ENCODE data around the gene MT1X. TPM values are rescaled to one million over a fixed set of nuclear protein-coding genes. Genes with fewer than 3 reads are reported as not detected.
A peak's percentile ranks its signal among the peaks of the same experiment; 100 is the strongest.

The MT1X gene
- total RNA-seq, 3 donors from 2014 or later, result 118 to 192 (median 135) TPM

GRCh38 chr16:56679078-56679730 lies 3.1 kb upstream of the MT1X start:
- Mint-ChIP-seq H3K4me3 (no peak overlapping the region), H3K36me3 (ENCODE audit: insufficient read depth) (peaks cover 5% of the 10 kb centered on the region), H3K4me1 (ENCODE audit: low read depth) (peaks cover 28% of the 10 kb centered on the region), H3K9me3 (no peaks in the 10 kb centered on the region), H3K27me3 (ENCODE audit: low read depth) (peaks cover 11% of the 10 kb centered on the region)
- ATAC-seq, result no peak
- no peak for DNase-seq

DNA sequence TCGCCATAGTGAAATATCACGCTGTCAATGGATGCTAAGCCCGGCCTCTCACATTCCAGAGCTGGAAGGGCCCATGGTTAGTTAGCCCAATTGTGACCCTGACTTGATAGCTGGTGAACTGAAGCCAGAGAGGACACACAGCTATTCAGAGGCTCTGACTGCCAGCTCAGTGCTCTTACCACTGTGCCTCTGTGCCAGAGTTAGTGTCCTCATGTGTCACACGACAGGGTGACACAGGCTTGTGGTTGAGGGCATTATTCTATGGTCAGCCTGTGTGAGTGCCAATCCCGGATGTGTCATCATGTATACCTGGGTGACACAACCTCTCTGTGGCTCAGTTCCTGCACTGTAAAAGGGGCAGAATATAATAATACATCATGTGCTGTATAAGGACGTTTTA lies 2.5 kb upstream of the MT1X start:
- DNase-seq (no peak), ATAC-seq (peak in 1 of 2 donors; percentile 5)
- Mint-ChIP-seq H3K4me1 (ENCODE audit: low read depth) (peaks cover 31% of the 10 kb centered on the region), H3K9me3 (no peaks in the 10 kb centered on the region), H3K36me3 (ENCODE audit: insufficient read depth) (peaks cover 5% of the 10 kb centered on the region), H3K4me3 (no peak overlapping the region), H3K27me3 (ENCODE audit: low read depth) (peaks cover 8% of the 10 kb centered on the region)

- Mint-ChIP-seq H3K9me3 (no peaks in the 10 kb centered on the region), H3K4me1 (ENCODE audit: low read depth) (peaks cover 22% of the 10 kb centered on the region), H3K36me3 (ENCODE audit: insufficient read depth) (peaks cover 10% of the 10 kb centered on the region), H3K4me3 (peak overlapping the region; percentile 94), H3K27me3 (ENCODE audit: low read depth) (no peaks in the 10 kb centered on the region)
- DNase-seq, result no peak
- ATAC-seq, result peak; percentile 5 to 7
Measured at GRCh38 chr16:56682703-56683397, 580 bp downstream of the MT1X start.

DNA sequence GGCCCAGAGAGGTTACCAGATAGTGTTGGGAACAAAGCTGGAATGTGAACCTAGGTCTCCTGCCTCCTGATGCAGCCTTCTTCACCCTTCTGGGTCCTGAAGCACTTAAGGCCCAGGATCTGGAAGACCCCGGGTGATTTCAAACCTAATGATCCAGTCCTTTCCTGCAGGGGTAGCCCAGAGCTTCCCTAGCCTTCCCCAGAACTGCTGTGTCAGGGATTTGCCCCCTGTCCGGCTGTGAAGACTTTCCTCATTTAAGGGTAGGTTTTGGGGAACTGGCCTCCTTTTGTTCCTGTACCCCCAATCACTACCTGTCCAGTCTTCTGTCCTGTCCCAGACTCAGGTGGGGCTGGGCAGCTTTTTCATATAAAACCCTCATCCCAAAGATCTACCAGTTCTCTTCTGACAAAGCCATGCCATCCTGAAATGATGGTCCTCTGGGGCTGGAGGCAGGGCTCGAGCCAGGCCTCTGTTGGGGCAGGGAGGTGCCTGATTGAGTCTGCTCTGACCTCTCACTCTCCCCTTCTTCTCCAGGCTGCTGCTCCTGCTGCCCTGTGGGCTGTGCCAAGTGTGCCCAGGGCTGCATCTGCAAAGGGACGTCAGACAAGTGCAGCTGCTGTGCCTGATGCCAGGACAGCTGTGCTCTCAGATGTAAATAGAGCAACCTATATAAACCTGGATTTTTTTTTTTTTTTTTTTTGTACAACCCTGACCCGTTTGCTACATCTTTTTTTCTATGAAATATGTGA lies 1.3 kb downstream of the MT1X start:
- H3K9me3 Mint-ChIP-seq, result no peaks in the 10 kb centered on the region
- H3K27me3 Mint-ChIP-seq (ENCODE audit: low read depth), result no peaks in the 10 kb centered on the region
- DNase-seq, result no peak
- ATAC-seq, result no peak
- peaks cover 22% of the 10 kb centered on the region for H3K4me1 Mint-ChIP-seq (ENCODE audit: low read depth)
- peak overlapping the region; percentile 94 for H3K4me3 Mint-ChIP-seq
- H3K36me3 Mint-ChIP-seq (ENCODE audit: insufficient read depth), result peaks cover 10% of the 10 kb centered on the region

GRCh38 chr16:56684256-56684925 lies 2.1 kb downstream of the MT1X start:
- ATAC-seq (no peak), DNase-seq (no peak)
- H3K9me3 Mint-ChIP-seq, result no peaks in the 10 kb centered on the region
- H3K4me3 Mint-ChIP-seq, result peak overlapping the region; percentile 94
- H3K4me1 Mint-ChIP-seq (ENCODE audit: low read depth), result peaks cover 22% of the 10 kb centered on the region
- H3K27me3 Mint-ChIP-seq (ENCODE audit: low read depth), result no peaks in the 10 kb centered on the region
- peaks cover 10% of the 10 kb centered on the region for H3K36me3 Mint-ChIP-seq (ENCODE audit: insufficient read depth)

DNA sequence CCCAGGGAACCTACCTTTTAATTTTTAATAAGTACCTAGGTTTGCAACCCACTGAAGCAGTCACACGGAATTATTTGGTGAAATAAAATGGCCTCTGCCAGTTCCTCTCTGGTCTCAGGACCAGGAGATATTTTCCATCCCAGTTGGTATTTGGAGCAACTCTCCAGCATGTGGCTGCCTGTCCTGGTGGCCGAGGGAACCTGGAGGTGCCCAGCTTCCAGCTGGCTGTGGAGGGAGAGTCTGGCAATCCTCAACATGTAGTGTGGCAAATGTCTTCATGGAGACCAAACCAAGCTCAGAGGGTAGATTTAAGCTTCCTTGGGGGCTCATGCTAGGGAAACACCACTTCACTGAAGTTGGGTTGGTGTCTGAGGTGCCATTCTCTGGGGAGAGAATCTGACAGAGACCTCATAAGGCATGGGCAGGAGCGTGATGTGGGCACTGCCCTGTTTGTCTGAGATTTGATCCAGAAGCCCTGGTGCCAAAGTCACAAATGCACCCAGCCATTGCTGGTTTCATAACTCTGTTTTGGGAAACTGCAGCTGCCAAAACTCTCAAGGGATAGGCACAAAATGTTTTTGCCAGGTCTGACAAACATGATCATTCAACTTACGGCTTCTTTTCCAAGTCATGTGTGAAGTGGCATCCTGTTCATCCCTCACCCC lies 2.8 kb downstream of the MT1X start:
- Mint-ChIP-seq H3K4me3 (no peak overlapping the region), H3K4me1 (ENCODE audit: low read depth) (peaks cover 22% of the 10 kb centered on the region), H3K9me3 (no peaks in the 10 kb centered on the region), H3K27me3 (ENCODE audit: low read depth) (no peaks in the 10 kb centered on the region), H3K36me3 (ENCODE audit: insufficient read depth) (peaks cover 10% of the 10 kb centered on the region)
- ATAC-seq, result no peak
- DNase-seq, result no peak

GRCh38 chr16:56686758-56687157 lies 4.5 kb downstream of the MT1X start:
- Mint-ChIP-seq H3K36me3 (ENCODE audit: insufficient read depth) (peaks cover 10% of the 10 kb centered on the region), H3K4me1 (ENCODE audit: low read depth) (peaks cover 17% of the 10 kb centered on the region), H3K4me3 (no peak overlapping the region), H3K27me3 (ENCODE audit: low read depth) (no peaks in the 10 kb centered on the region), H3K9me3 (no peaks in the 10 kb centered on the region)
- DNase-seq (no peak), ATAC-seq (no peak)

DNA sequence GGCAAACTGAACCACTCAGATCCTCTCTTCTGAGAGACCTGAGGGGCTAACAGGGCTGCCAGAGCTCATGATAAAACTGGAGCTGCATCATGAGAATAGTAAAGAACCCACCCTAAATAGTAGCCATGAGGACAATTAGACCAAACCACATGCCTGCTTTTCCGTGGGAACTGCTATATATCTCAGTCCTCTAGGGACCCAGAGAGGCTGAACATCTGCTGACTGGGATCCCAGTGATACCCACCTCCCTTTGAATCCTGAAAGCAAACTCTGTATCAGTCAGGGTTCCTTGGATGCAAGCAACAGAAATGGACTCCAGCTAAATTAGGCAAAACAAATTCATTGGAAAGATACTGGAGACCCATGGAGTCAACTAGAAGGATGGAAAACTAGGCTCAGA lies 6.5 kb downstream of the MT1X start:
- Mint-ChIP-seq H3K27me3 (ENCODE audit: low read depth) (no peaks in the 10 kb centered on the region), H3K36me3 (ENCODE audit: insufficient read depth) (peaks cover 6% of the 10 kb centered on the region), H3K4me1 (ENCODE audit: low read depth) (peaks cover 7% of the 10 kb centered on the region), H3K4me3 (no peak overlapping the region), H3K9me3 (no peaks in the 10 kb centered on the region)
- no peak for DNase-seq
- no peak for ATAC-seq

GRCh38 chr16:56689171-56689570 lies 6.9 kb downstream of the MT1X start:
- ATAC-seq (no peak), DNase-seq (no peak)
- Mint-ChIP-seq H3K4me1 (ENCODE audit: low read depth) (peaks cover 3% of the 10 kb centered on the region), H3K9me3 (no peaks in the 10 kb centered on the region), H3K27me3 (ENCODE audit: low read depth) (no peaks in the 10 kb centered on the region), H3K36me3 (ENCODE audit: insufficient read depth) (peaks cover 5% of the 10 kb centered on the region), H3K4me3 (no peak overlapping the region)

DNA sequence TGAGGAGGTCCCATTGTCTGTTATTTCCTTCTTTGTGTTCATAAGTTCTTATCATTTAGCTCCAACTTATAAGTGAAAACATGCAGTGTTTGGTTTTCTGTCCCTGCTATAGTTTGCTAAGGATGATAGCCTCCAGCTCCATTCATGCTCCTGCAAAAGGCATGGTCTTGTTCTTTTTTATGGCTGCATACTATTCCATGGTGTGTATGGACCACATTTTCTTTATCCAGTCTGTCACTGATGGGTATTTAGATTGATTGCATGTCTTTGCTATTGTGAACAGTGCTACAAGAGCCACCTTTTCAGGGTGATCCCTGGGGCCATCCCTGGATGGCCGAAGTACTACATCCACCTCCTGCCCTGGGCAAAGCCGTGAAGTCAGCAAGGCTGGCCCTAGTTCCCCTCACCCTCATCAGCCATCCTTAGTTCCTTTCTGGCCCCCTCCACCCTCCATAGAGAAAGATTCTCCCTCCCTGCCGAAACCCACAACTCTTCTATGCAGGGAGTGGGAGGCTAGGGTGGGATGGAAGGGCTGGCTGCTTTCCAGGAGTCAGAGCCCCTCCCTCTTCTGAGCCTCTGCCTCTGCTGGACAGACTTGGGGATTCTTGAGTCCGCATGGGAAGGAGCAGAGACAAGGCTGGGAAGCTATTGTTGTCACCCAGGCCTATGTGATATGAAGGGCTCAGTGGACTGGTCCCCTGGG lies 8.3 kb downstream of the MT1X start:
- H3K4me1 Mint-ChIP-seq (ENCODE audit: low read depth), result no peaks in the 10 kb centered on the region
- peaks cover 5% of the 10 kb centered on the region for H3K36me3 Mint-ChIP-seq (ENCODE audit: insufficient read depth)
- H3K4me3 Mint-ChIP-seq, result no peak overlapping the region
- ATAC-seq (no peak), DNase-seq (no peak)
- H3K27me3 Mint-ChIP-seq (ENCODE audit: low read depth), result no peaks in the 10 kb centered on the region
- no peaks in the 10 kb centered on the region for H3K9me3 Mint-ChIP-seq

DNA sequence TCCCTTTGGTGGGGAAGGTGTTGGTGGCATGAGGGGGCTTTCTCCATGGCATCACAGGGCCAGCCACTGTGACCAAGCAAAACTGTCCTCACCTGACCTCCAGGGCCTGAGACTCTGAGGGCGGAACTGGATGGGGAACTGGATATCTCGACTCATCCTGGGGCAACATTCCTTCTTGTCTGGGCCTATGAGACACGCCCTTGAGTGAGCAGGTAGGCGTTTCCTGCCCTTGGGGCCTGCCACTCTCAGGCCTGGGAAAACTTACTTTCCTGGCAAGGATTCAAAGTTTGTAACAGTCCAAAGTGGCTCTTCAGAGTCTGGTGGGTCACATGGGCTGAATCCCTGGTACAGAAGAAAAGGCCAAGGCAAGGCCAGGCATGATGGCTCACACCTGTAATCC lies 9.6 kb downstream of the MT1X start:
- Mint-ChIP-seq H3K9me3 (no peaks in the 10 kb centered on the region), H3K4me3 (no peak overlapping the region), H3K4me1 (ENCODE audit: low read depth) (no peaks in the 10 kb centered on the region), H3K36me3 (ENCODE audit: insufficient read depth) (no peaks in the 10 kb centered on the region), H3K27me3 (ENCODE audit: low read depth) (no peaks in the 10 kb centered on the region)
- ATAC-seq, result no peak
- no peak for DNase-seq

GRCh38 chr16:56695246-56695645 lies 13.0 kb downstream of the MT1X start:
- ATAC-seq (no peak), DNase-seq (no peak)
- H3K27me3 Mint-ChIP-seq (ENCODE audit: low read depth), result no peaks in the 10 kb centered on the region
- no peak overlapping the region for H3K4me3 Mint-ChIP-seq
- H3K36me3 Mint-ChIP-seq (ENCODE audit: insufficient read depth), result no peaks in the 10 kb centered on the region
- H3K9me3 Mint-ChIP-seq, result peaks cover 7% of the 10 kb centered on the region
- H3K4me1 Mint-ChIP-seq (ENCODE audit: low read depth), result no peaks in the 10 kb centered on the region

DNA sequence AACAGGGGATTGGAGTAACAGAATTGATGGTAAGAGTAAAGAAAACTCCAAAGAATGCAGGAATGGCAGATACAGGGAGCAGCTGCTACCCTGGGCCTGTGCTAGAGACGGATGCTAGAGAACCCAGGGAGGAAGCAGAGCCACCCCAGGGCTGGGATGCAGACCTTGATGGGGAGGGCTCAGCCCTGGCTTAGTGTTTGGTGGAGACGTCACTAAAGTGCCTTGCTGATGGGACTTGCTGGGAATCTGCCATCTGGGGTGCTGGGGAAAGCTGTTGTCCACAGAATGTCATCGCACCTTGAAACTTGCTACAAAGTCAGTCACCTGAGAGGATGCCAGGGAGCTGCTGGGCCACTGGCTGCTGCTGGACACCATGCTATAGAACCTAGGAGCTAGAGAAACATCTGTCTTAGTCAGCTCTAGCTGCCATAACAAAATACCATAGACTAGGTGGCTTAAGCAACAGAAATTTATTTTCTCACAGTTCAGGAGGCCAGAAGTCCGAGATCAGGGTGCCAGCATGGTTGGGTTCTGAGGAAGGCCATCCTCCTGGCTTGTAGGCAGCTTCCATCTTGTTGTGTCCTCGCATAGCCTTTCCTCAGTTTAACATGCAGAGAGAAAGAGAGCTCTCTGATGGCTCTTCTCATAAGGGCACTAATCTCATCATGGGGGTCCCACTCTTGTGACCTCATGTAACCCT lies 15.3 kb downstream of the MT1X start:
- H3K4me3 Mint-ChIP-seq, result no peak overlapping the region
- peaks cover 7% of the 10 kb centered on the region for H3K4me1 Mint-ChIP-seq (ENCODE audit: low read depth)
- ATAC-seq (no peak), DNase-seq (no peak)
- peaks cover 7% of the 10 kb centered on the region for H3K9me3 Mint-ChIP-seq
- no peaks in the 10 kb centered on the region for H3K27me3 Mint-ChIP-seq (ENCODE audit: low read depth)
- H3K36me3 Mint-ChIP-seq (ENCODE audit: insufficient read depth), result no peaks in the 10 kb centered on the region
